GM21737 (cell line): ENCODE data around the gene AIRE.

ENCODE experiments used
- ATAC-seq: cut with Tn5 transposase; IDR thresholded peaks from one replicate; pipeline ENCODE4 v1.9.1; 2021; ENCODE audit warnings: mild to moderate bottlenecking, moderate library complexity; ENCODE audit not compliant: unreplicated experiment

Gene AIRE

DNA sequence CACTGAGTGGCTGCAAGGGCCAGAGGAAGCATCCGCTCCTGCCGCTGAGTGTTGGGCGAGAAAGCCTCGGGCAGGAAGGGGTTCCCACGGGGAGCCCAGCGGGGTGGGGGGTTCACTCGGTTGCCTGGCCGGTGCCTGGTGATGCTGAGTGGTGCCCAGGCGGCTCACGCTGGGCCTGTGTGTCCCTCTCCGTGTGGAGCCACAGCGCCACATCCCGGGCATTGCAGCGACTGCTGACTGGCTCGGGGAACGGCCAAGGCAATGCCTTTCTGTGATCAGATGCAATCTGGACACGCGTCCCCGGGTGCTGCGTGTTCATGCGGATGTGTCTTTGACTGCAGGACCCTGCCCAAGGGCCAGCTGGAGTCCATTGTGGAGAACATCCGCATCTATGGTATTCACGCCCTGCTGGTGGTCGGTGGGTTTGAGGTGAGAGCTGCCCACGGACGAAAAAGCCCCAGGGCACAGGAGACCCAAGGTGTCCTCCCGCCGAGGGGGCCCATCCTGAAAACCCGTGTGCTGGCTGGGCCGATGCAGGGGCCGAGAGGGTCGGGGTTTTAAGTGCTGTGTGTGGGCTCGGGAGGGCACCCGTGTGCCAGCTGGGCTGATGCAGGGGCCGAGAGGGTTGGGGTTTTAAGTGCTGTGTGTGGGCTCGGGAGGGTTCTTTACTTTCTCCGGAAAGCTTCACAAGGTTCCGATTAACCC is 37.1 kb downstream of the AIRE start:
- ATAC-seq, result no peak

DNA sequence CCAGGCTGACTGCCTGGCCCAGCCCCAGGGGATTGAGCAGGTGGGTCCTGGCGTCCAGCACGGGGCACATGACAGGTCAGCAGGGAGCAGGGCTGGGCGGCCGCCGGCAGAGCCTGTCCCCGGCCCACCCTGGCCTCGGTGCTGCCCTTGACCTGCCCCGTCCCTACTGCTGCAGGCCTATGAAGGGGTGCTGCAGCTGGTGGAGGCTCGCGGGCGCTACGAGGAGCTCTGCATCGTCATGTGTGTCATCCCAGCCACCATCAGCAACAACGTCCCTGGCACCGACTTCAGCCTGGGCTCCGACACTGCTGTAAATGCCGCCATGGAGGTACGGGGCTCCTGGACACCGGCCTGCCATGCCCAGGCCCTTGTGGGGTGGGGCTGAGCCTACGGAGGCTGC is 37.9 kb downstream of the AIRE start:
- no peak for ATAC-seq

DNA sequence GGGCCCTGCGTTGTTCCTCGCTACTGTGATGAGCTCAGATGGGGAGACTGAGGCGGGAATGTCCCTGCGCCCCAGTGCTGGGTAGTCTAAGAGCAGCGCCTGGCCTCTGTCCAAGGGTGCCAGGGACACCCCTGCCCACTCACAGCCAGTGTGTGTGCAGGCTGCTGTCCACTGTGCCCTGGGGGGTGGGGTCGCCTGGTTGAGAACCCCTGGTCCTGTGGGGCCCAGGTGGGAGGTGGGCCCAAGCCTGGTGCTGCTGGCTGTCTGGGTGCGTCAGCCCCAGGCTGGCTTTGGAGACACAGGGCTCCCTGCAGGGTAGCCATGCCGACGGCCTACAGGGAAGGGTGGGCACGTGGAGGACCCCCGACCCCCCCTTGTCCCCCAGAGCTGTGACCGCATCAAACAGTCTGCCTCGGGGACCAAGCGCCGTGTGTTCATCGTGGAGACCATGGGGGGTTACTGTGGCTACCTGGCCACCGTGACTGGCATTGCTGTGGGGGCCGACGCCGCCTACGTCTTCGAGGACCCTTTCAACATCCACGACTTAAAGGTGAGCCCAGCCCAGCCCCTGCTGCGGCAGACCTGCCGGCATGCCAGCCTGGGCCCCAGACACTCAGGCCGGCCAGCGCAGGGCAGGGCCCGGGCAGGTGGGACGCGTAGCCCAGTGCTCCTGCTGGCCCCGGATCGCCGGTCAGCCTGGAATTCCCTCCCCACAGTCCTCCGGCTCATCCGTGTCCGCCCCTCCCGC is 38.6 kb downstream of the AIRE start:
- ATAC-seq, result no peak

DNA sequence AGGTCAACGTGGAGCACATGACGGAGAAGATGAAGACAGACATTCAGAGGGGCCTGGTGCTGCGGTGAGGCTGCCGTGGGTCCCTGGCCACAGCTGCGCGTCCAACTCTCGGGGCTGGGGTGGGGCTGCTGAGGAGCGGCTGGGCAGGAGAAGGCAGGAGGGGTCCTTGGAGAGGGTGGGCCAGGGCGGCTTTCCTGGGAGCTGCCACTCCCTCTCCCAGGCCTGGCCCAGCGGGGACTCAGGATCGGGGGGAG is 39.1 kb downstream of the AIRE start:
- ATAC-seq, result no peak

DNA sequence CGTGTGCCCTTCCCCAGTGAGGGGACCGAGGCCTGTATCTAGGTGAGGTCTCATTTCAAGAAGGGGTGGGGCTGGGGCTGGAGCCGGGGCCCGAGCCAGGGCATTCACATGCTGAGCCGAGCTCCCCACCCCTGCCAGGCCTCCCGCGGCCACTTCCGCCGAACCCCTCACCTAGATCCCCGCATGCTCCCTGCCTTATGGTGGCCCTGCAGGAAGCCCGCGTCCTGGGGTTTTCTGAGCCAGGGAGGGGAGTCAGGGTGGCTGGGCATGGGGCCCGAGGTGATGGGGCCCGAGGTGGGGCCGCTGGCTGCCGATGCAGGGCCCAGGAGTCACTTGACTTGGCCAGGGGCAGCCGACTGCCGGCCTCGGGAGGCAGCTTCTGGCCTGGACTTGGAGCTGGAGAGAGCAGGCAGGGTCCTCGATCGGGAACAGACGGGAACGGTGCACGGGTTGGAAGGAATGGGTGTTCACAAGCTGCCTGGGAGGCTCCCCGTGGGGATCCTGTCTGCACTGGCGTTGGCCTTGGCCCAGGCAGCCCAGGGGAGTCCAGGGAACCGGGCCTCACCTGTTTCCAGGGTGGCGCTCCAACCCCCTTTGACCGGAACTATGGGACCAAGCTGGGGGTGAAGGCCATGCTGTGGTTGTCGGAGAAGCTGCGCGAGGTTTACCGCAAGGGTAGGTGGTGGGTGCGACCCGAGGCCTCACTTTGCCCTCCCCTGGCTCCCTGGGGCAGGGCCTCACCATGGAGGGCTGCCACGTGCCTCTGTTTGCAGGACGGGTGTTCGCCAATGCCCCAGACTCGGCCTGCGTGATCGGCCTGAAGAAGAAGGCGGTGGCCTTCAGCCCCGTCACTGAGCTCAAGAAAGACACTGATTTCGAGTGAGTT is 40.0 kb downstream of the AIRE start:
- no peak for ATAC-seq

DNA sequence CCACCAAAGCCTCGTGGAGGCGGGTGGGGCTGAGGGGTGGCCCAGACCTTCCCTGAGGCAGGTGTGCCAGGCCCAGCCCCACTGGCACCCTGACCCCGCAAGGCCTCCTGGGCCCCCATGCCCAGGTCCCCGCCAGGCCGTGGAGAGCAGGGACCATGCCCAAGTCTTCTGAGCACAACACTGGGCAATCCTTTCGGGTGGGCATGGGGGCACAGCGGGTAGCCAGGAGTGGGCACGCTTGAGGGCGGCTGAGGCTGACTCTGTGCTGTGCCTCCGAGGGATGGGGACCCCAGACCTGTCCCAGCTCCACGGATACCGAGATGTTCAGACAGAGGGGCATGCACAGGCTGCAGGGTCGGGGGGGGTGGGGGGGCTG is 40.6 kb downstream of the AIRE start:
- no peak for ATAC-seq

DNA sequence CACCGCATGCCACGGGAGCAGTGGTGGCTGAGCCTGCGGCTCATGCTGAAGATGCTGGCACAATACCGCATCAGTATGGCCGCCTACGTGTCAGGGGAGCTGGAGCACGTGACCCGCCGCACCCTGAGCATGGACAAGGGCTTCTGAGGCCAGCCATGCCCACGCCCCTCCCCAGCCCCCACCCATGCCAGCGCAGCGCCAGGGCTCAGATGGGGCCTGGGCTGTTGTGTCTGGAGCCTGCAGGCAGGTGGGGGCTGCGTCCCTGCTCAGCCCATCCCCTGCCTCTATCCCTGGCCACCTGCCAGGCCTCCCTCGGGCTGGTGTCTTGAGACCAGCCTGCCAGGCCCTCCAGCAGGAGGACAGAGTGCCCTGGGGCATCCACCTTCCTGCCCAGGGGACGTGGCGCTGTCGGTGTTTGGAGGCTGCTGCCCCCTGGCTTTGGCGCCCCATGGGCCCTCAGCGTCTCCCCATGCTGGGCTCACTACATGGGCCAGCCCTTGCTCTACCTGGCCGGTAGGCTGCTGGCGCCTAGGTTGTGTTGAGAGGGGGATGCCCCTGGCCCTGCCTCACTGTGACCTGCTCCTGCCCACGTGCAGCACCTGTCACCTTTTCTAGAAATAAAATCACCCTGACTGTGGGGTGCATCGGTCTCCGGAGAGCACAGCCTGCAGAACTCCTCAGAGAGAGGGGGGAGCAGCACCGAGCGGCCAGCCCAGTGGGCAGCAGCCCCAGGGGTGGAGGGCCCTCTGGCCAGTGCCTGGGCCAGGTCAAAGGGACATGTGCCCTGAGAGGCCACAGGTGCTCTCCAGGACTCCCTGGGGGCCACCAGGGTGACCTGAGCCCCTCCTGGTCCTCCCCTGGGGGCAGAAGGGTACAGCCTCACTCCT is 41.3 kb downstream of the AIRE start:
- ATAC-seq, result no peak

DNA sequence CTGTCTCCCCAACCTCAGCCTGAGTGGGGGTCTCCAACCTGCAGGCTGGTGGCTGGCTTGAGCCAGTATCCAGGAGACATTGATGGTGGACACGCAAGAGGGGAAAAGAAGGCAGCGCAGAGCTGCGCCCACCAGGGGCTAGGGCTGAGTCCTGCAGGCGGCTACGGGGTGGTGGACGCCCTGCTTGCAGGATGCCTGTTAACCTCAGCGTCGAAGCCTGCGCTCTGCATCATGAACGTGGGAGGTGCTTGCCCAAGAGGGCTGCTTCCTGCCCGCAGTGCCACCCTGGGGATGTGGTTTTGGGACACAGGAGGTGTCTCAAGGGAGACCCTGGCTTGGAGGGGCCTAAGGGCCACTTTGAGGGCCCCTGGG is 41.9 kb downstream of the AIRE start:
- no peak for ATAC-seq

DNA sequence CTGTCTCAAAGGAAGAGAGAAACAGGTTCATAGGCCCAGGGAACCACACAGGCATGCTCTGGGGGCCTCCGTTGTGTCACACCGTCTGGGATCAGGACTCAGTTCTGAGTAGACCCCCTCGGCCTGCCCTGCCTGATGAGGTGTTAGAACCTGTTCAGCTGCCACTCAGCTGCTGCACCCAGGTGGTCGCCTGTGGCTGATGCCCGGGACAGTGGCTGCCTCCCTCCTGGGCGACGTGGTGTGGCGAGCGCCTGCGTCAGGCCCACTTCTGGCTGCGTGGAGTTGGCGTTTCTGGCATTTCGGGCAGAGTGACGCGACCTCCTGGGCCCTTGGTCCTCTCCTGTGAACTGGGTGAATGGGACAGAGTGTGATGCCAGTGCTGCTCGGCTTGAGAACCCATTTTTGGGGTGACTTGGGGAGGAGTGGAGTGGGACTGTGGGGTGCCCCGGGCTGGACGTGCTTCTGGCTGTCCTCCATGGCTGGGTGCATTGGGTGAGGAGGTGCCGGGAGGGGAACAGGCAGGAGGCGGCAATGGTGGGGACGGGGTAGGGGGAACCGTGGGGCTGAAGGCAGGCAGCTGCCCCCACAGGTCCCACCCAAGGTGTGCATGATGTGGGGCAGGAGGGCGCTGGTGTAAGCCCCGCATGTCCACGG is 42.7 kb downstream of the AIRE start:
- no peak for ATAC-seq

DNA sequence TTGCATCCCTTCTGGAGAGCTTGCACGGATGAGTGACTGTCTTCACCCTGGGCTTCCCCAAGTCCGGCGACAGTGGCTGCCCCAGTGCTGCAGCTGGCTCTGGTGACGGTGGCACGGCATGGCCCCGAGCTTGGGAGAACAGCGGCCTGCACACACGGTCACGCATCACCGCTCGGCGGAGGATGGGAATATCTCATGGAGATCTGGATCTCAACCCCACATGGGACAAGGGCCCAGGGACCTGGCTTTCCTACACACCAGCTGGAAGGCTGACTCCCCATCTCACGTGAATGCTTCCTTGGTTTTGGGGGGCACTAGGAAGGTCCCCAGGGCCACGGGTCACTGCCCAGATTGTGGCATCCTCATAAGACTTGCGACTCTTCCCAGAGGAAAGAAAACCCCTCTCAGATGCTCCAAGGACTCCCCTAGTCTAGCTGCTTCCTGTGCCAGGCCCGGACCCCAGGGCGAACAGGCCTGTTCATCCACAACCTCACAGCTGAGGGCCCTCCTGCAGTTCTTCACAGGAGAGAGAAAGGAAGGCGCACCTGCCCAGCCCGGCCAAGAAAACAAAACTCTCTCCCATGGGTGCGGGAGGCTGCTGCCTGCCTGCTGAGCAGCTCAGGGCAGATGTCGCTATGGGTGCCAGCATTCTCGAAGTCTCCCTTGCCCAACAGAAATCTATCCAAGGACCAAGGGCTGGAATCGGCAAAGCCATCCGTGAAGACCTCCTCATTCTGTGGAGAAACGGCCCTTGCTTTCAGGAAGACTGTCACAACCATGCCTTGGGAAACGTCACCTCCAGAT is 43.6 kb downstream of the AIRE start:
- ATAC-seq, result no peak

DNA sequence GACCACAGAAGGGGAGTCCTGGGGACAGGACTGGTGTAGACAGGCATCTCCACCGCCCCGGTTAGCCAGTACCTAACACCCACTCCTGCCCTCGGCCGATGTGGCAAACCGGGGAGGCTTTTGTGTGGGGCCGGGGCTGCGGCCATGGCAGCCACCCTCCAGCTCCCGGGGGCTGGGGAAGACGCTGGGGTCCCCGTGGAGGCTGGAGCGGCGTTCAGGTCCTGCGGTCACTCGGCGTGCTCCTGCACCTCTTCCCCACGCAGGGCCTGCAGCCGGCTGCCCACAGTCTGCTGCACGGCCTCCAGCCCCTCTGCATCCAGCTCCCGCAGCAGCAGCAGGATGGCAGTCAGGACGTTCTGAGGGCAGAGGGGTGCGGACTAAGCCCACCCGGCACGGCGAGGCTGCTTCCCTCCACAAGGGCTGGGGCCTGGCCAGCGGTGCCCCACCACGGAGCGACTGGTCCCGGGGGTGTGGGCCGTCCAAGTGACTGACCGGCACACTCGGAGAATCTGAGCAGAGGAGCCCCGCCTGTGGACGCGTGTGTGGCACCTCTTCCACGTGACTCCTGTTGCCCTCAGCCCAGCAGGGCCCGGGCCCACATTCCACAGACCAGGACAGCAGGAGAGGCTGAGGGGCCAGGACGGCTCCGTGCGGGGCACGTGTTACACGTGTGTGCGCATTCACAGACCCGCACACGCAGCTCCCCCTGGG is 44.5 kb downstream of the AIRE start:
- no peak for ATAC-seq

DNA sequence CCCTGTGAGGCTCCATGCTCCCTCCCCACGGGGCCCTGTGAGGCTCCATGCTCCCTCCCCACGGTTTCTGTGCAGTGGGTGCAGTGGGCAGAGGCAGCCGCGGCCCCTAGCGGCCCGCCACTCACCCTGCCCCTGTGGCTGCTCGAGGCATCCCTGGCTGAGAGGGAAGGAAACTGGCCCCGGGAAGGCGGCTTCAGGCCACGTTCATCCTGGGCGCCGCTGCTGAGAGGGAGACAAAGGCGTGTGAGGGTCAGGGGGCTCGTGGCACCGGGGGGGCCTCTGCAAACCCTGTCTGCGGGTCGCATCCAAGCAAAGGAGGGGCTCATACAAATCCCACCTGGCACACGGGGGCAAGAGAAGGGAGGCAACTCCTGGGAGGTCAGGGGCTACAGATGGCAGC is 45.0 kb downstream of the AIRE start:
- ATAC-seq, result no peak

DNA sequence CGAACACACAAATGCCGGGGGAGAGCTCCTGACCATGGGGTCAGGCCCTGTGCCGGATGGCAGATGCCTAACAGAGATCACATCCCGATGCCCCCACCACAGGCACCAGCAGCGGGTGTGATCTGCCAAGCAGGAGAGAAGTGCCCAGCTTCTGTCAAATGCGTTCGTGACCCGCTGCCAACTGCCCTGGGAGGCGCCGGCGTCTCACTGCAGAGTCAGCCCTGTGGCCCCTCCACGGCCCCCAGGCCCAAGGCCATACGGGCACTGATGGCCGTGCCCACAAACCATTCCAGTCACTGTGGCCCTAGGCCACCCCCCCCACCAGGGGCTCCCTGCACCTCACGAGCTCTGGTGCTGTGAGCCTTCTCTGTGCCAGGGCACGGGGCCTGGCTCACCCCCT is 45.5 kb downstream of the AIRE start:
- ATAC-seq, result no peak

DNA sequence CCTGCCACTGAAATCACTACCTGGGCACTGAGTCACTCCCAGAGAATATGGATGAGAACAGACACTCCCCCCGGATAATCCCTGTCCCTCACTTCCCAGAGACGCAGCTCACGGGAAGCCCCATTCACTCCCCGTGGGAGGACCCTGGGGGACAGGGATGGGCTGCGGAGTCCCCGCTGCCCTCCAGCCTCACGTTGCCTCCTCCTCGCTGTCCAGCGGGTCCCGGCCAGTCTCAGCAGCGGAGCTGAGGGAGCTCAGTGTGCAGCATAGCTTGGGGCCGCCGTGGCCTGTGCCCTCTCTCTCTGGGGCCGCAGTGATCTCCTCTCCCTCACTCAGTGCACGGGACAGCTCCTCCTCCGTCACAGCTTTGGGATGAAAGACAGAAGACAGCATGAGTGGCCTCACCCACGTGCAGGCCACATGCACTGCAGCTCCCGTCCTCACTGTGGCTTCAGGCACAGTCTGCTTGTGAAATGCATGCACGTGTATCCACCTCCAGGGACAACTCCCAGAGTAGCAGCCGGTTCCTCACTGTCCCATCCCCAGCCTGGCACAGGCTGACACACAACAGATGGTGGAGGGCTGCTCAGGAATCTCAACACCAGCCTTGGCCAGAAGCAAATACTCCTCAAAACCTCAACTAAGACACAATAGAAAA is 46.1 kb downstream of the AIRE start:
- ATAC-seq, result no peak

DNA sequence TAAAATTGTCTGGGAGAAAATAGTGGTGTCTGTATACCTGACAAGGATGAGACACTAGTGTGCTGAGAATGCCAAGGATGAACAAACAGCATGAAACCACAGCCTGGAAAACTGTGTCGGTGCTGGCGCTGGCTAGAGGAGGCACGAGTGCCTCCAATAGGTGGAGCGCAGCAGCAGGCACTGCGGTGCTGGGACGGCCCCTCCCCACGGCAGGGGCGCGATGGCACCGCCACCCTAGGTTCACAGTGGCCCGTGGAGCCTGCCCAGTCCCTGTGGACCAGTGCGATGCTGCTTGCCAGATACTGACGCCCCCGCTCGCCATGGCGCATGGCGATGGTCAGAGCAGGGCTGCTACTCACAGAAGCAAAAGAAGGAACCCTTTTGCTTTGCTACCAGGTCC is 46.7 kb downstream of the AIRE start:
- no peak for ATAC-seq

DNA sequence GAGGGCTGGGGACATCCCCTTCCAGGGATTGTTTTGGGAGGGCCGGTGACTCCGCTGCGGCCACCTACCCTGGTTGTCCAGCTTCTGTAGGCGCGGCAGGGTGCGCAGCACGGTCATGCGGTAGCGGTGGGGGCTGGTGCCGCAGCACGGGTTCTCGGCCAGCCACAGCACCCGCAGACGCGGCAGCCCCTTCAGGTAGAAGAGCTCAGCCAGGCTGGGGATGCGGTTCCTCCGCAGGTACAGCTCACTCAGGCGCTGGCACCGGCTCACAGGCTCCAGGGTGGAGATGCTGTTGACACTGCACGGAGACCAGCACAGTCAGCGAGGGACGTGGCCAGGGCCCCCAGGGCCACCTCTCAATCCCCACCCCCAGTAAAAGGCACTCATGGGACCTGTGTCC is 47.3 kb downstream of the AIRE start:
- ATAC-seq, result no peak

DNA sequence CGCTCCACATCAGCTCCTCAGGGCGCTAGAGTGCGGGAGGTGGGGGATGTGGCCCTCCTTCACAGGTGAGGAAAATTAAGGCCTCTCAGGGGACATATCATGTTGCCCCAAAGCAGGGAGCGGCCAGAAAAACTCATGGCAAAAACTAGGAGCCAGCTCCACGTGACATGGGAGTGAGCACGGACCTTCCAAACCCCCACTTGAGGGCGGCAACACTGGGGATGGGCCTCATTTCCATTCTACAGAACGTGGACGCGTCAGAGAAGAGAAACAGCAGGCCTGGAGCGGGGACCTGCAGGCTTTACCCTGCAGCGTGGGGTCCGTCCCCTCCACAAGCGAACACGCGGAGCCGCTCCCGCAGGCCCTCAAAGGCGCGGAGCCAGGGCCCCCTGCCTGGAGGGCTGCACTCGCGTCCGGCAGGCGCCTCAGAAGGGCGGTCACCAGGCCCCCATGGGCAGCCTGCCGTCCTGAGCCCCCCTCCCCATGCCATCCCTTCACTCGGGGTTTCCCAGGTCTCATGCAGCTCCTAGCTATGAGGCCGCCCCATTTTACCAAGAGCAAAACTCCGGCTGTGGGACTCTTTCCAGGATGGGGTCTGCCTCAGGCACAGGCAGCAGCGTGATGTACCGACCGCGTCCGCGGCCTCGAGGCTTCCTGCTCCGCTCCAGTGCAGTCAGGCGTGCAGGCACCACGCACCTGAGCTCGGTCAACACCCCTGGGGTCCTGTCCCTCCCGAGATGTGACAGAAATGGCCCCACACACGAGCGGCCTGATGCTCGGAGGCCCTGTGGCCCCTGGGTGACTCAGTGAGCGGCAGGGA is 48.0 kb downstream of the AIRE start:
- ATAC-seq, result no peak
